Measurements from ENCODE around the gene WTAP.
"Not testable (repeated sequence)": the region's sequence is repeated elsewhere in the genome, so short reads cannot be mapped to it uniquely, and the experiment has no call there.

The WTAP gene

DNA sequence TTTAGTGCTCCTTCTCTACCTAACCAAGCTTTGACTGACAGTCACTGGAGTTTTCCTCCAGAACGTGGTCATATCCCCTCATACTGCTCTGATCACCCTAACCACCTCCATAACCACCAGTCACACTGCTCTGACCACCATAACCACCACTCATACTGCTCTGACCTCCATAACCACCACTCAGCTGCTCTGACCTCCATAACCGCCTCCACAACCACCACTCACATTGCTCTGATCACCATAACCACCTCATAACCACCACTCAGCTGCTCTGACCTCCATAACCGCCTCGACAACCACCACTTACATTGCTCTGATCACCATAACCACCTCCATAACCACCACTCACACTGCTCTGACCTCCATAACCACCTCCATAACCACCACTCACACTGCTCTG, 16.7 kb upstream of the WTAP start:
- ATAC-seq (replicated peaks; ENCODE audit: extremely low read depth, poor library complexity, severe bottlenecking); H3K36me3 Mint-ChIP-seq (ENCODE audit: insufficient read depth); H3K4me3 Mint-ChIP-seq; H3K27ac Mint-ChIP-seq (ENCODE audit: low read depth); H3K27me3 Mint-ChIP-seq; H3K9me3 Mint-ChIP-seq; H3K4me1 Mint-ChIP-seq; DNase-seq (ENCODE audit: low spot score in 2 of 2): not testable (repeated sequence)

DNA sequence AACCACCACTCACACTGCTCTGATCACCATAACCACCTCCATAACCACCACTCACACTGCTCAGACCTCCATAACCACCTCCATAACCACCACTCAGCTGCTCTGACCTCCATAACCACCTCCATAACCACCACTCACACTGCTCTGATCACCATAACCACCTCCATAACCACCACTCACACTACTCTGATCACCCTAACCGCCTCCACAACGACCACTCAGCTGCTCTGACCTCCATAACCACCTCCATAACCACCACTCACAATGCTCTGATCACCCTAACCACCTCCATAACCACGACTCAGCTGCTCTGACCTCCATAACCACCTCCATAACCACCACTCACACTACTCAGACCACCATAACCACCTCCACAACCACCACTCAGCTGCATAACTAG, 14.9 kb upstream of the WTAP start:
- H3K9me3 Mint-ChIP-seq; H3K36me3 Mint-ChIP-seq (ENCODE audit: insufficient read depth); ATAC-seq (replicated peaks; ENCODE audit: extremely low read depth, poor library complexity, severe bottlenecking); H3K4me1 Mint-ChIP-seq; H3K27me3 Mint-ChIP-seq; H3K4me3 Mint-ChIP-seq; H3K27ac Mint-ChIP-seq (ENCODE audit: low read depth); DNase-seq (ENCODE audit: low spot score in 2 of 2): not testable (repeated sequence)

DNA sequence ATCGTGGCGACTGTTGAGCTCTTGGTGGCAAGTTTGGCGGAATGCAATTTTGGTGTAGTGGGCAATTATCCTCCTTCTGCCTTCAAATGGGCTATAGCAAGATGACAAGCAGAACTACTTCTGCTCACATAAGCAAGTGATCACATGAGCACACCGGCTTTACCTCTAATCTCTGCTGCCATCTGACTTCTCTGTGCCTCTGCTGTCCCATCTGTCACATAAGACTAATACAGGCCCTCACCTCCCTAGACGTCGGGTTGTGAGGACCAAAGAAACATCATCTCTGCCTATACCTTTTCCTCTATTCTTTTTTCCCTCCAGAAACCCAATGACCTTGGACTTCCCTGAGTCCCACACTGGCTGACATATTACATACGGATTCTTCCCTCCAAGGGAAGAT, 13.3 kb upstream of the WTAP start:
- Mint-ChIP-seq H3K9me3 (no peaks in the 10 kb centered on the region), H3K4me3 (no peak overlapping the region), H3K4me1 (peaks cover 4% of the 10 kb centered on the region), H3K27me3 (no peaks in the 10 kb centered on the region), H3K36me3 (ENCODE audit: insufficient read depth) (peaks cover 1% of the 10 kb centered on the region), H3K27ac (ENCODE audit: low read depth) (no peak overlapping the region)
- no peak for DNase-seq (ENCODE audit: low spot score in 2 of 2)
- ATAC-seq (replicated peaks; ENCODE audit: extremely low read depth, poor library complexity, severe bottlenecking) = no peak

DNA sequence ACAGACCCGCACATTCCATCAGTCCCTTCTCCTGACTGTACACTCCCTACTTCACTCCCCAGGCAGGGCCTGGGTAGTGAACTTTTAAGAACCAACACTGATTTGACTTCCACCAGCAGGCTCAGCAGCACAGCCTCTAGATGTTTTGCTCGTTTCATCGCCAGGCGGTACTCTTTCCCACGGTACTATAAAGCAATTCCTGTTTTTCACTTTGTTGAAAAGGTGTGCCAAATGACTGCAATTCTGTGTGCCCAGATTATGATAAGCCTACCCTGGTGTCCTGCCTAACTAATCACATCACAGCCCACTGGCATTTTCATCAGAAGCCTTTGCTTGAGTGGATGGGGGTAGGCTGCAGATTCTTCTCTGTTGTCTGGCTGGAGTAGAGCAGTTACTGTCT, 12.9 kb upstream of the WTAP start:
- Mint-ChIP-seq H3K27ac (ENCODE audit: low read depth) (no peak overlapping the region), H3K4me3 (no peak overlapping the region), H3K9me3 (no peaks in the 10 kb centered on the region), H3K27me3 (no peaks in the 10 kb centered on the region), H3K4me1 (peaks cover 4% of the 10 kb centered on the region), H3K36me3 (ENCODE audit: insufficient read depth) (peaks cover 1% of the 10 kb centered on the region)
- no peak for DNase-seq (ENCODE audit: low spot score in 2 of 2)
- ATAC-seq (replicated peaks; ENCODE audit: extremely low read depth, poor library complexity, severe bottlenecking) = no peak

DNA sequence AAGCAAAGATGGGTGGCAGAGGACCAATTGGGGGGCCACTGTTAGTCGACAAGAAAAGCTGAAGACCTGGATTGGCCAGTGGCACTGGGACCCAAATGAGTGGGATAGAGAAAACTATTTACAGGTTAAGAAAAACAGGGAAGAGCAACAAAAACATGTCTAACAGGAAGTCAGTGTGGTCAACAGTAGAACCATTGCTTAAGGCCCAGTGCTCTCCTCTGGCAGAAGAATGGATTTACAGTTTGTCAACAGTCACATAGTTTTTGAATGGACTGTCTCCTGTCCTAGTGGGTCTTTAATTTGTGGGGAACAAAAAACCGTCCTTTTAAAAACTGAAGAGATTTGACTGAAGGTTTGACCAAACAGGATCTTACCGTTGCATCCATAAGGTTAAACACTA, 12.1 kb upstream of the WTAP start:
- H3K4me3 Mint-ChIP-seq = no peak overlapping the region
- peaks cover 4% of the 10 kb centered on the region for H3K4me1 Mint-ChIP-seq
- H3K9me3 Mint-ChIP-seq = no peaks in the 10 kb centered on the region
- no peaks in the 10 kb centered on the region for H3K27me3 Mint-ChIP-seq
- DNase-seq (ENCODE audit: low spot score in 2 of 2) (no peak), ATAC-seq (replicated peaks; ENCODE audit: extremely low read depth, poor library complexity, severe bottlenecking) (no peak)
- H3K36me3 Mint-ChIP-seq (ENCODE audit: insufficient read depth) = peaks cover 1% of the 10 kb centered on the region
- no peak overlapping the region for H3K27ac Mint-ChIP-seq (ENCODE audit: low read depth)

DNA sequence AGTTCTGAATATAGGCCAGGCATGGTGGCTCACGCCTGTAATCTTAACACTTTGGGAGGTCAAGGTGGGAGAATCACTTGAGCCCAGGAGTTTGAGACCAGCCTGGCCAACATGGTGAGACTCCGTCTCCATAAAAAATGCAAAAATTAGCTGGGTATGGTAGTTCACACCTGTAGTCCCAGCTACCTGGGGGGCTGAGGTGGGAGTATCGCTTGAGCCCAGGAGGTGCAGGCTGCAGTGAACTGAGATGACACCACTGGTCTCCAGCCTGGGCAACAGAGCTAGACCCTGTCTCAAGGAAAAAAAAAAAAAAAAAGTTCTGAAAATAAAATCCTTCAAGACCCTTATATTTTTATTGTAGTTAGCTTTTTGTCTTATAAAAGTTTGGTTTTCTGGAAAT, 11.7 kb upstream of the WTAP start:
- Mint-ChIP-seq H3K27me3 (no peaks in the 10 kb centered on the region), H3K9me3 (no peaks in the 10 kb centered on the region), H3K36me3 (ENCODE audit: insufficient read depth) (peaks cover 1% of the 10 kb centered on the region), H3K4me3 (no peak overlapping the region), H3K4me1 (peaks cover 4% of the 10 kb centered on the region), H3K27ac (ENCODE audit: low read depth) (no peak overlapping the region)
- no peak for ATAC-seq (replicated peaks; ENCODE audit: extremely low read depth, poor library complexity, severe bottlenecking)
- no peak for DNase-seq (ENCODE audit: low spot score in 2 of 2)

DNA sequence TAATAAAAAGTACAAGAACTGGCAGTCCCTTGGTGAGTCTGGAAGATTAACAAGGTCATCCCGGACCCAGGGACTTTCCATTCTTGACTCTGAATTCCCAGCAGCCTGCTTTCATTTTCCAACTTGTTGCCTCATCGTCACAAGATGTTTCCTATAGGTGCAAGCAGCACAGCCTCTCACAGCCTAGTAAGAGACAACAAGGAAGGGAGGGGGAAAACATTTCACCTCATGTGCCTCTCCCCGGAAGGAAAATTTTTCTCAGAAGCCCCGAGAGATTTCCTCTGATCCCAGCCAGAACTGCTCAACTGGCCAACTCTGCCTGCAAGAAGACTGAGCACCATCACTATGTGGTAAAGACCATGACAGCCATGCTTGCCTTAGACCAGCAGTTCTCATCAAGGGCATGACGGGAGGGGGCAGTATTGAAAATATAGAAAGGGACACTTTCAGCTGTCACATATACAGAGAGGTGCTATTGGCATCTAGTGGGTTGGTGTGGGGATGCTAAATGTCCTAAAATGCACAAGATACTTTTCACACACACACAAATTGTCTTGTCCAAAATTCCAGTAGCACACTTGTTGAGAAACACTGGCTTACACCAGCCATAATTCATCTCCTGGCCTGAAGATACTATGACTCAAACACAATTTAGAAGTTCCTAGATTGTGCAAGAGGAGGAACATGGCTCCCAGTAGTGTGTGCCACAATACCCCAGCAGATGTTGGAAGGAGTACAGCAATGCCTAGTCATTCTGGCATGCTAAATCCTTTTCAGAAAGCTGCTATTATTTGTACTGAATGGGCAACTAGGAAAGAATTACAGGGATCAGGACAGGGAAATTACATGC, 10.8 kb upstream of the WTAP start:
- Mint-ChIP-seq H3K27me3 (no peaks in the 10 kb centered on the region), H3K27ac (ENCODE audit: low read depth) (no peak overlapping the region), H3K36me3 (ENCODE audit: insufficient read depth) (peaks cover 1% of the 10 kb centered on the region), H3K9me3 (no peaks in the 10 kb centered on the region), H3K4me1 (peaks cover 4% of the 10 kb centered on the region), H3K4me3 (no peak overlapping the region)
- ATAC-seq (replicated peaks; ENCODE audit: extremely low read depth, poor library complexity, severe bottlenecking) (no peak), DNase-seq (ENCODE audit: low spot score in 2 of 2) (no peak)

DNA sequence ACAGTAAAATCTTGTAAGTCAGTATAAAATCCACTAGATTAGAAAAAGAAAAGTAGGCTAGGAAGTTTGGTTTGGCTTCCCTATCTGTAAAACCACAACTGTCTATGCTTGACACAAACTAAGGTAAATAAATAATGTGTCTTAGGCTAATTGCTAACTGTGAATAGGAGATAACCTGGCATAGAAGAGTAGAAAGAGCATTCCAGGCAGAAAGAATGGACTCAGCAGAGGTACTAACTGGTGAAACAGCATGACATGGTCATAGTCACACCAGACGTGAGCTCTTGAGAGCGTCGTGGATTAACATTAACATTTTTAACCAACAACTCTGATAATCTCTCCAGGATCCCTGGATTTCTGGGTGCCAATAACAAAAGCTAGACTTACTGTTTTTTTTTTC, 8.7 kb upstream of the WTAP start:
- no peak for ATAC-seq (replicated peaks; ENCODE audit: extremely low read depth, poor library complexity, severe bottlenecking)
- H3K9me3 Mint-ChIP-seq = peaks cover 5% of the 10 kb centered on the region
- no peak overlapping the region for H3K27ac Mint-ChIP-seq (ENCODE audit: low read depth)
- no peaks in the 10 kb centered on the region for H3K27me3 Mint-ChIP-seq
- H3K4me3 Mint-ChIP-seq = no peak overlapping the region
- peaks cover 5% of the 10 kb centered on the region for H3K36me3 Mint-ChIP-seq (ENCODE audit: insufficient read depth)
- peaks cover 14% of the 10 kb centered on the region for H3K4me1 Mint-ChIP-seq
- DNase-seq (ENCODE audit: low spot score in 2 of 2) = no peak

DNA sequence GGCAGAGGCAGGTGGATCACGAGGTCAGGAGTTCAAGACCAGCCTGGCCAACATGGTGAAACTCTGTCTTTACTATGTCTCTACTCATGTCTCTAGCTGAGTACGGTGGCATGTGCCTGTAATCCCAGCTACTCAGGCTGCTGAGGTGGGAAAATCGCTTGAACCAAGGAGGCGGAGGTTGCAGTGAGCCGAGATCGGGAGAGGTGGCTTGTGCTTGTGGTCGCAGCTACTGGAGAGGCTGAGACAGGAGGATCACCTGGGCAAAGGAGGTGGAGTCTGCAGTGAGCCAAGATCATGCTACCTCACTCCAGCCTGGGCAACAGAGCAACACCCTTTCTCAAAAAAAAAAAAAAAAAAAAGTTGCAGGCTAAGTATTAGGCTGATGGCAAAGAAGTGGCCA, 8.0 kb upstream of the WTAP start:
- H3K36me3 Mint-ChIP-seq (ENCODE audit: insufficient read depth) = peaks cover 5% of the 10 kb centered on the region
- H3K27me3 Mint-ChIP-seq = no peaks in the 10 kb centered on the region
- ATAC-seq (replicated peaks; ENCODE audit: extremely low read depth, poor library complexity, severe bottlenecking) = no peak
- H3K4me1 Mint-ChIP-seq = peaks cover 14% of the 10 kb centered on the region
- peaks cover 5% of the 10 kb centered on the region for H3K9me3 Mint-ChIP-seq
- H3K27ac Mint-ChIP-seq (ENCODE audit: low read depth) = no peak overlapping the region
- no peak overlapping the region for H3K4me3 Mint-ChIP-seq
- no peak for DNase-seq (ENCODE audit: low spot score in 2 of 2)

DNA sequence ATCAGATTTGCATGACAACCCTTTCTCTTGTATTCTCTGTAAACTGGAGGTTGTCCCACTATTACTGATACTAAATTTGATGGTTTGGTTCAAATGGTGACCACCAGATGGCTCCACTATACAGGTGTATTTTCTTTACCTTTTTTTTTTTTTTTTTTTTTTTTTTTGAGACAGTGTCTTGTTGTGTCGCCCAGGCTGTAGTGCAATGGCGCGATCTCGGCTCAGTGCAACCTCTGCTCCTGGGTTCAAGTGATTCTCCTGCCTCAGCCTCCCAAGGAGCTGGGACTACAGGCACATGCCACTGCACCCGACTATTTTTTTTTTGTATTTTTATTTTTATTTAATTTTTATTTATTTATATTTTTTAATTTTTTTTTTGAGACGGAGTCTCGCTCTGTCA, 6.6 kb upstream of the WTAP start:
- H3K36me3 Mint-ChIP-seq (ENCODE audit: insufficient read depth) = peaks cover 5% of the 10 kb centered on the region
- H3K4me3 Mint-ChIP-seq = no peak overlapping the region
- H3K4me1 Mint-ChIP-seq = peaks cover 10% of the 10 kb centered on the region
- ATAC-seq (replicated peaks; ENCODE audit: extremely low read depth, poor library complexity, severe bottlenecking) (peak; percentile 52), DNase-seq (ENCODE audit: low spot score in 2 of 2) (peak in 1 of 2 donors; percentile 29)
- H3K27me3 Mint-ChIP-seq = no peaks in the 10 kb centered on the region
- no peak overlapping the region for H3K27ac Mint-ChIP-seq (ENCODE audit: low read depth)
- H3K9me3 Mint-ChIP-seq = peaks cover 5% of the 10 kb centered on the region

DNA sequence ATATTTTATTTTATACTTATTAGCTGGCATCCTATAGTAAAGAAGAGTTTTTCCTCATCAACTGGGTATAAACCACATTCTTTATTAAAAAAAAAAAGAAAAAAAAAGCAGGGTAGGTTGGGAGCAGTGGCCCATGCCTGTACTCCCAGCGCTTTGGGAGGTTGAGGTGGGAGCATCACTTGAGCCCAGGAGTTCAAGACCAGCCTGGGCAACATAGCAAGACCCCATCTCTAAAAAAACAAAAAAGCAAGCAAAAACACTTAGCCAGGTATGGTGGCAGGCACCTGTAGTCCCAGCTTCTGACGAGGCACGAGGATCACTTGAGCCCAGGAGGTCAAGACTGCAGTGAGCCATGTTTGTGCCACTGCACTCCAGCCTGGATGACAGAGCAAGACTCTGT, 5.3 kb upstream of the WTAP start:
- Mint-ChIP-seq H3K4me1 (peaks cover 21% of the 10 kb centered on the region), H3K36me3 (ENCODE audit: insufficient read depth) (peaks cover 16% of the 10 kb centered on the region)
- H3K27ac Mint-ChIP-seq (ENCODE audit: low read depth); H3K27me3 Mint-ChIP-seq; H3K4me3 Mint-ChIP-seq; ATAC-seq (replicated peaks; ENCODE audit: extremely low read depth, poor library complexity, severe bottlenecking); H3K9me3 Mint-ChIP-seq; DNase-seq (ENCODE audit: low spot score in 2 of 2): not testable (repeated sequence)

DNA sequence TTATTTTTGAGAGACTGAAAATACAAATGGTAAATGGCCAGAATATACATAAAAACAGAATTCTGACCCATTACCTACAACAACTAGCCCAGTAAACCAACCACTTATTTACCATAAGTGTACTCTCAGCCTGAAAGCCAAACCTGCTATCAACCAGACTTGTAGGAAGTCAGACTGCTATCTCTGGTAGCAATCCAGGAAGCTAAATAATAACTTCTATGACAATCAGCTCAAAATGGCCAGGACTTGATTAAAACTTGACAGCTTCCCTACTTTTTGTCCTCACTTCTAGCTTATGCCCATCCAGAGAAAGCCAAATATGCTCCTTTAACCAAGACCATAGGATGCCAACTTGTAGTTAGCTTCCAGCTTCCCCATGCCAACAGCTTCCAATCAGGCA, 4.7 kb upstream of the WTAP start:
- Mint-ChIP-seq H3K4me3 (no peak overlapping the region), H3K4me1 (peaks cover 21% of the 10 kb centered on the region), H3K27me3 (no peaks in the 10 kb centered on the region), H3K9me3 (peaks cover 5% of the 10 kb centered on the region), H3K27ac (ENCODE audit: low read depth) (no peak overlapping the region), H3K36me3 (ENCODE audit: insufficient read depth) (peaks cover 19% of the 10 kb centered on the region)
- DNase-seq (ENCODE audit: low spot score in 2 of 2) (no peak), ATAC-seq (replicated peaks; ENCODE audit: extremely low read depth, poor library complexity, severe bottlenecking) (no peak)

DNA sequence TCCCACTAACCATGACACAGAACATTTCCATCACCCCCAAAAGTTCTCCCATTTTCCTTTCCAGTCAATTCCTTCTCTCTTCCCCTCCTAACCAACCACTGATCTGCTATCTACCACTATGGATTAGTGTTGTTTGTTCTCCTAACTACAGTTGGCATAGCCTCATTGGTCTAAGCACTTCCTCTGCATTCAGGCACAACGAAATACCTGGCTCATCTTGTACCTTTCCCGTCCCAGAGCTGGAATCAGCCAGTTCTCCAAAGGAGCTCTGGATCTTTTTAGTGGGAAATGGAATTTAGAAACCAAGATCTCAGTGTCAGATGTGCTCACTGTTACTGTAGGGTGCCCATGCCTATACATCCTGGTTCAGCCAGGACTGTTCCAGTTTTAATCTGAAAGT, 4.0 kb upstream of the WTAP start:
- DNase-seq (ENCODE audit: low spot score in 2 of 2) (no peak), ATAC-seq (replicated peaks; ENCODE audit: extremely low read depth, poor library complexity, severe bottlenecking) (no peak)
- H3K36me3 Mint-ChIP-seq (ENCODE audit: insufficient read depth) = peaks cover 24% of the 10 kb centered on the region
- H3K27ac Mint-ChIP-seq (ENCODE audit: low read depth) = no peak overlapping the region
- H3K4me3 Mint-ChIP-seq = no peak overlapping the region
- peaks cover 21% of the 10 kb centered on the region for H3K4me1 Mint-ChIP-seq
- peaks cover 5% of the 10 kb centered on the region for H3K9me3 Mint-ChIP-seq
- H3K27me3 Mint-ChIP-seq = no peaks in the 10 kb centered on the region
